Transverse colon (tissue), 4 donors: ENCODE measurements around the gene EBF3. TPM values are rescaled to one million over a fixed set of nuclear protein-coding genes. Genes with fewer than 3 reads are reported as not detected.

ENCODE experiments used
- DNase-seq: peaks from one replicate; pipeline ENCODE4 v3.0.0-alpha.2; 2019
- H3K27ac ChIP-seq, 4 donors: fragments of 200-600 bp; sonication (generic); 2 replicates each; pipeline ENCODE4 v1.5.1; 2016 to 2018; ENCODE audit warnings: inconsistent platforms in 4 of 4
- H3K27me3 ChIP-seq: fragments of 200-600 bp; sonication (generic); 2 replicates; pipeline ENCODE4 v1.5.1; 2017; ENCODE audit warnings: inconsistent platforms
- H3K36me3 ChIP-seq, 4 donors: fragments of 200-600 bp; sonication (generic); 2 replicates each; pipeline ENCODE4 v1.5.1; 2017 to 2019; ENCODE audit warnings: inconsistent platforms in 4 of 4
- H3K4me1 ChIP-seq, 4 donors: fragments of 200-600 bp; sonication (generic); 2 replicates each; pipeline ENCODE4 v1.5.1; 2017 to 2020; ENCODE audit warnings: inconsistent platforms in 4 of 4
- H3K4me3 ChIP-seq, 4 donors: fragments of 200-600 bp; sonication (generic); 1 replicate in 1 of 4; 2 replicates in 3 of 4; pipeline versions ENCODE4 v1.5.1 to v1.6.1; 2017 to 2019; ENCODE audit warnings: inconsistent platforms in 4 of 4
- H3K9me3 ChIP-seq, 2 donors: fragments of 200-600 bp; sonication (generic); 2 replicates each; pipeline ENCODE4 v1.5.1; 2017 to 2019; ENCODE audit warnings: inconsistent platforms in 2 of 2
- EP300 ChIP-seq: sonication (generic); formaldehyde crosslinking; IDR thresholded peaks from one replicate; pipeline ENCODE4 v1.6.1; 2017; ENCODE audit warnings: antibody characterized with exemption, low read depth
- POLR2A ChIP-seq: fragments of 450-650 bp; IDR thresholded peaks from one replicate; pipeline ENCODE4 v1.6.1; 2016; ENCODE audit warnings: antibody characterized with exemption, mild to moderate bottlenecking, moderate library complexity
- POLR2AphosphoS5 ChIP-seq, 3 donors: sonication (generic); formaldehyde crosslinking; IDR thresholded peaks; one replicate each; pipeline ENCODE4 v1.6.1; 2016; ENCODE audit warnings: antibody characterized with exemption in 3 of 3
- WGBS, 2 donors: methylation state at CpG; one replicate each; pipeline ENCODE4 v1.1.5; 2018; ENCODE audit warnings: low coverage in 1 of 2; 5-methylcytosine and 5-hydroxymethylcytosine counted together
- in situ Hi-C, 4 donors: fragments of 200-750 bp; cut with MboI; loops; one replicate each; pipeline versions ENCODE4 v1.15.0 to v1.15.1; 2017; ENCODE audit warnings: low sequenced_read_pairs in 3 of 4, low pct_ligation_motif_present in 1 of 4, low pct_unique_long_range_greater_than_20kb in 1 of 4
- intact Hi-C: fragments of 100-400 bp; cut with DNase I; formaldehyde crosslinking; loops from one replicate; pipeline ENCODE4 v1.15.1; 2023; ENCODE audit warnings: low total_unique reads
- total RNA-seq, 4 donors: library from RNA; depleted of rRNA; stranded (reverse); fragments of >200 nt; gene quantifications; one replicate each; pipeline ENCODE4 v1.1.0, GENCODE V29; 2016
- TF ChIP-seq, protein P1 (sequence below), 5 experiments: fragments of 200-600 bp in 3 of 5; fragments of 450-650 bp in 2 of 5; sonication (generic) in 3 of 5; IDR thresholded peaks; 1 replicate in 2 of 5; 2 replicates in 3 of 5; pipeline ENCODE4 v1.5.1; 2016 to 2017; ENCODE audit warnings: antibody characterized with exemption in 5 of 5, inconsistent platforms in 3 of 5, mild to moderate bottlenecking in 2 of 5, moderate library complexity in 1 of 5

EBF3 gene
- total RNA-seq, 4 donors from 2014 or later = 0.37 to 6.6 (median 1.0) TPM

DNA sequence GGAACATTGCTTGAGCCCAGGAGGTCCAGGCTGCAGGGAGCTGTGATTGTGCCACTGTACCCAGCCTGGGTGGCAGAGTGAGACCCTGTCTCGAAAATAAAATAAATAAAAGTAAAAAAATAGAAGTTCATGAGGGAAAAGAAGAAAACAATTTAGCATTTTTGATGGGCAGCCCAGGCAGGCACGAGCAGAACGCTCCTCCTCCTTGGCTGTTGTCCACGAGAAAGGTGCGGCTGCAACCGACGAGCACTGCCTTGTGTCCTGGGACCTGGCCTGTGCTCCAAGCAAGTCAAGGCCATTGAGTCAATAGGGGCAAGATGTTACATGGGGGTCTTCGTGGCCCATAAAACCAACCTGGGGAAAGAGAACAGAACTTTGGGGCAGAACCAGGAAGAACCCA is 25.6 kb downstream of the EBF3 start:
- in situ Hi-C loops (no loop called here), intact Hi-C loops (no loop called here)
- Histone ChIP-seq H3K9me3 (no peaks in the 10 kb centered on the region), H3K4me1 (no peaks in the 10 kb centered on the region), H3K36me3 (no peaks in the 10 kb centered on the region), H3K4me3 (no peak overlapping the region), H3K27me3 (no peaks in the 10 kb centered on the region), H3K27ac (no peak overlapping the region)
- no peak for DNase-seq
- 48 to 50% methylated on average over 1 to 8 of the region's 8 CpGs for WGBS, 2 donors
- TF ChIP-seq EP300 (no peak), POLR2A (no peak), POLR2AphosphoS5 (IDR thresholded peaks at IDR 0.05) (no peak)
- TF ChIP-seq, protein P1, sequence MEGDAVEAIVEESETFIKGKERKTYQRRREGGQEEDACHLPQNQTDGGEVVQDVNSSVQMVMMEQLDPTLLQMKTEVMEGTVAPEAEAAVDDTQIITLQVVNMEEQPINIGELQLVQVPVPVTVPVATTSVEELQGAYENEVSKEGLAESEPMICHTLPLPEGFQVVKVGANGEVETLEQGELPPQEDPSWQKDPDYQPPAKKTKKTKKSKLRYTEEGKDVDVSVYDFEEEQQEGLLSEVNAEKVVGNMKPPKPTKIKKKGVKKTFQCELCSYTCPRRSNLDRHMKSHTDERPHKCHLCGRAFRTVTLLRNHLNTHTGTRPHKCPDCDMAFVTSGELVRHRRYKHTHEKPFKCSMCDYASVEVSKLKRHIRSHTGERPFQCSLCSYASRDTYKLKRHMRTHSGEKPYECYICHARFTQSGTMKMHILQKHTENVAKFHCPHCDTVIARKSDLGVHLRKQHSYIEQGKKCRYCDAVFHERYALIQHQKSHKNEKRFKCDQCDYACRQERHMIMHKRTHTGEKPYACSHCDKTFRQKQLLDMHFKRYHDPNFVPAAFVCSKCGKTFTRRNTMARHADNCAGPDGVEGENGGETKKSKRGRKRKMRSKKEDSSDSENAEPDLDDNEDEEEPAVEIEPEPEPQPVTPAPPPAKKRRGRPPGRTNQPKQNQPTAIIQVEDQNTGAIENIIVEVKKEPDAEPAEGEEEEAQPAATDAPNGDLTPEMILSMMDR (IDR thresholded peaks at IDR 0.05) = no peak

DNA sequence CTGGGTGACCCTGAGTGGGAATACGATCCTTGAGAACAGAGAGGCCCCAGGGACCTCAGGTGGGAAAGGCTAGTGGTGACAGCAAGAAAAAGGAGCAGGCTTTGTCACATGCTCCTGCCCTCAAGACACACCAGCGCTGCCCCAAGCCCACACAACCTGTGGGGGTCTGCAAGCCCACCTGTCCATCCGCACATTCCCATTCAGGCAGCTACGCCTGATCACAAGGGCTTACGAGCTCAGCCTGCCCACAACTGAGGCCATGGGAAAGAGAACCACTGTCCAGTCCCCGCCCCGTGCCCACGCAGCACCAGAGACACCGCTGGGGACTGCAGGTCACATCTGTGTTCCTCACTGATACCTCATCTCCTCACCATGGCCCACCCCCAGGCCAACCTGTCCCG is 26.7 kb downstream of the EBF3 start:
- in situ Hi-C loops = no loop called here
- DNase-seq = no peak
- H3K4me3 ChIP-seq = no peak overlapping the region
- no peaks in the 10 kb centered on the region for H3K9me3 ChIP-seq
- intact Hi-C loops = no loop called here
- TF ChIP-seq, protein P1 (IDR thresholded peaks at IDR 0.05) = no peak
- no peak for TF ChIP-seq POLR2AphosphoS5 (IDR thresholded peaks at IDR 0.05)
- no peak for TF ChIP-seq POLR2A
- no peak for TF ChIP-seq EP300
- H3K27ac ChIP-seq = no peak overlapping the region
- H3K27me3 ChIP-seq = no peaks in the 10 kb centered on the region
- H3K36me3 ChIP-seq = no peaks in the 10 kb centered on the region
- WGBS, 2 donors = 85 to 97% methylated on average over 5 to 10 of the region's 10 CpGs
- no peaks in the 10 kb centered on the region for H3K4me1 ChIP-seq

DNA sequence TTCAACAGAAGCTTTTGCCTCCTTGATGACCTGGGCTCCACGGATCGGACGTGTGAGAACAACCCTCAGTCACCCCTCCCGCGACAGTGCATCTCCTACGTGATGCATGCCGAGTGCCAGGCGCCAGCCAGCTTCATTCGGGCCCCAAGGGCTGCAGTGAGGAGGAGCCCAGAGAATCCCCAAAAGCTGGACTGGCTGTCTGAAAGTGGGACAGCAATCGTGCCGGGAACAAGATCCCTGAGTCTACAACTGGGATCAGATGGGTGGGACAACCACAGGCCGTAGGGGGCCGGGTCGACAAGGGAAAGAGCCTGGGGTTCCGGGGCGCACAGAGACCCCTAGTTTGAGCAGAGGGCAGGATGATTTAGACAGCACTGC is 27.2 kb downstream of the EBF3 start:
- Histone ChIP-seq H3K4me1 (no peaks in the 10 kb centered on the region), H3K36me3 (no peaks in the 10 kb centered on the region), H3K27ac (no peak overlapping the region), H3K4me3 (no peak overlapping the region), H3K9me3 (no peaks in the 10 kb centered on the region), H3K27me3 (no peaks in the 10 kb centered on the region)
- intact Hi-C loops = no loop called here
- no peak for TF ChIP-seq POLR2A
- no peak for TF ChIP-seq EP300
- TF ChIP-seq, protein P1 (IDR thresholded peaks at IDR 0.05) = no peak
- TF ChIP-seq POLR2AphosphoS5 (IDR thresholded peaks at IDR 0.05) = no peak
- no peak for DNase-seq
- in situ Hi-C loops = no loop called here
- 93 to 96% methylated on average over 5 to 16 of the region's 16 CpGs for WGBS, 2 donors

DNA sequence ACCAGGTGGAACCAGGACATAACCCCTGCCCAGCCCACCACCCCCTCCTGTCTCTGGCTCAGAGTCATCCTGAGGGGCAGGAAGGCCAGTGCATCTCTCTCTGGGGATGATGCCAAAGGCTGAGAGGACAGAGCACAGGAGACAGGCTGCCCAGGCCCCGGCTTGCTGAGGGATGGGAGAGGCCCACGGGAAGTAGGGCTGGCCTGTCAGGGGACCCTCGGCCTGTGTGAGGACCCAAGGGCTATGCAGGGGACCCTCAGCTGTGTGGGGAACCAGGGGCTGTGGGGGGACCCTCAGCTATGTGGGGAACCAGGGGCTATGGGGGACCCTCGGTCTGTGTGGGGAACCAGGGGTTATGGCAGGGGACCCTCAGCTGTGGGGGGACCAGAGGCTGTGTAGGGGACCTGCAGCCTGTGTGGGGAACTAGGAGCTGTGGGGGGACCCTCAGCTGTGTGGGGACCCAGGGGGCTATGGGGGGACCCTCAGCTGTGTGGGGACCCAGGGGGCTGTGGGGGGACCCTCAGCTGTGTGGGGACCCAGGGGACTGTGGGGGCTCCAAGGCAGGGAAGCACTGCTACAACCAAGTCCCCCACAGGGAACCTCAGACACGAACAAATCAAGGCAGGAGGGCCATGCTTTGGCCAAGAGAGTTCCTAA is 27.7 kb downstream of the EBF3 start:
- H3K4me1 ChIP-seq = no peaks in the 10 kb centered on the region
- no peaks in the 10 kb centered on the region for H3K9me3 ChIP-seq
- TF ChIP-seq POLR2A = no peak
- no peak for TF ChIP-seq POLR2AphosphoS5 (IDR thresholded peaks at IDR 0.05)
- TF ChIP-seq, protein P1 (IDR thresholded peaks at IDR 0.05) = no peak
- no peak for TF ChIP-seq EP300
- WGBS, 2 donors = 68% methylated on average over 5 of the region's 5 CpGs; no CpG with 5 or more reads in 1 of the 2 donors
- no peak overlapping the region for H3K4me3 ChIP-seq
- intact Hi-C loops = no loop called here
- no peak overlapping the region for H3K27ac ChIP-seq
- no peaks in the 10 kb centered on the region for H3K27me3 ChIP-seq
- DNase-seq = no peak
- in situ Hi-C loops = no loop called here
- H3K36me3 ChIP-seq = no peaks in the 10 kb centered on the region
